Skeletal muscle cell (primary cell): ENCODE measurements around the gene TRIM33.
"Not testable (repeated sequence)": the region's sequence is repeated elsewhere in the genome, so short reads cannot be mapped to it uniquely, and the experiment has no call there.

ENCODE experiments used
- DNase-seq: peaks from one replicate; pipeline ENCODE4 v3.0.0-alpha.2; 2010; ENCODE audit warnings: low read depth
- H3K4me3 ChIP-seq: 2 replicates; pipeline ENCODE4 v1.5.1; 2011; ENCODE audit warnings: low read depth, mild to moderate bottlenecking, control low read depth, low read length, moderate library complexity

TRIM33 gene

DNA sequence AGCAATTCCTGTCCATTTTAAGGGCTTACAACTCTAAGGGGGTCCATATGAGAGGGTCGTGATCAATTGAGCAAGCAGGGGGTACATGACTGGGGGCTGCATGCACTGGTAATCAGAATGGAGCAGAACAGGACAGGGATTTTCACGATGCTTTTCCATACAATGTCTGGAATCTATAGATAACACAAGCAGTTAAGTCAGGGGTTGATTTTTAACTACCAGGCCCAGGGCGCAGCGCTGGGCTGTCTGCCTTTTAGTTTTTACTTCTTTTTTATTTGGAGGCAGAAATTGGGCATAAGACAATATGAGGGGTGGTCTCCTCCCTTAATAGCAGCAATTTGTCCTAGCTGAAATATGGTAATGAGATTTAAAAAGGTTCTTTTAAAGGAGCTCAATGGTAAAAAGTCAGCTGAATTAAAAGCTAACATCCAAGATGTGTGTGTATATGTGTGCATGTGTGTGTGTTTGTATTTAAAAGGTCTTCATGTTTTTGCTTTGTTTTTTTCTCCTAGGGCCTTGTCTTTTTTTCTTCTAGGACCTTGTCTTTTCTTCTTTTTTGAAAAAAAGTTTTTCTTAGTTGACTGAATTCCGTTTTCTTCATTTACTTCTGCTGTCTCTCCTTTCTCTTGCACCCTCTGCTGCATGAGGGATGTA is 141.6 kb downstream of the TRIM33 start:
- H3K4me3 ChIP-seq, DNase-seq: not testable (repeated sequence)

GRCh38 chr1:114368560-114369255 is 142.3 kb downstream of the TRIM33 start:
- DNase-seq, result no peak
- H3K4me3 ChIP-seq, result no peak overlapping the region

DNA sequence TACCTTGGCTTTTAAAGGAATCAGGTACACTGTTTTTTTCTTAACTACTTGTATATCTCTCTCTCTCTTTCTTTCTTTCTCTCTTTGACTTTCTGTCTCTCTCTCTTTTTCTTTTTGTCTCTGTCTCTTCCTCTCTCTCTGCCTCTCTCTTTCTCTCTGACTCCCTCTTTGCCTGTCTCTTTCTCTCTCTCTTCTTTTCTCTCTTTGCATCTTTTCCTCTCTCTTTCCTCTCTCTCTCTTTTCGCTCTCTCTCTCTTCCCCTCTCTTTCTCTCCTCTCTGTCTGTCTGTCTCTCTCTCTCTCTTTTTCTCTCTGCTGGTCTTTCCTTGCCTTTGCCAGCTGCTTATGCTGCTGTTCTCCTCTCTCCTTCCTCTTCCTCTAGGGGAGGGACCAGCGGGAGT is 143.2 kb downstream of the TRIM33 start:
- no peak for DNase-seq

DNA sequence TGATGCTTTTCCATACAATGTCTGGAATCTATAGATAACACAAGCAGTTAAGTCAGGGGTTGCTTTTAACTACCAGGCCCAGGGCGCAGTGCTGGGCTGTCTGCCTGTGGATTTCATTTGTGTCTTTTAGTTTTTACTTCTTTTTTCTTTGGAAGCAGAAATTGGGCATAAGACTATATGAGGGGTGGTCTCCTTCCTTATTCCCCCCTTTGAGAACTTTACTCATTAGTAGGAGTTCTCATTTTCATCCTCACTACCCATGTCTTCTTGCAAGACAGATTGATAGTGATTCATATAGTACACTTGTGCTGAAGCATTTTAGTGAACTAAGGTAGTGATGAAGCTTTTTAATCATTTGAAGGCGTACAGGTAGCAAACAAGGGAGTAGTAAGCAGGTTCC is 147.8 kb downstream of the TRIM33 start:
- not testable (repeated sequence) for H3K4me3 ChIP-seq, DNase-seq

More for the DNA sequence above, 143.2 kb downstream of the TRIM33 start:
- H3K4me3 ChIP-seq, result no peak overlapping the region

DNA sequence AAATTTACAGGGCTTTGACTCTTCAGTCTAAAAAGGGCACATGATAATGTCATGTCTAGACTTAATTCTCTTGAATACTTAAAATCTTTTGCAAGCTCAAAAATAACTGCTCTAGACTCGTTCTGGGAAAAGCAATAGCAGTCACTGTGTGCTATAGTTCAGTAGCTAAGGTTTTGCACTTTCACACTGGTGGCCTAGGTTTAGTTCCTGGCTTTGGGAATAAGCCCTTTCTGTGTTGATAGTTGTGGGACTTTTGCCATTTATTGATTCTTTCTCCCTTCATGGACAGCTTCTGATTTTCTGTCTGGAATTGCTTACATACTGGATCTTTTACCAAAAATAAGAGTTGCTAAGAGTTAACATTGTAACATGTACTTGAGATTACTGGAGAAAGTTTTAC is 151.2 kb downstream of the TRIM33 start:
- no peak for DNase-seq
- no peak overlapping the region for H3K4me3 ChIP-seq

DNA sequence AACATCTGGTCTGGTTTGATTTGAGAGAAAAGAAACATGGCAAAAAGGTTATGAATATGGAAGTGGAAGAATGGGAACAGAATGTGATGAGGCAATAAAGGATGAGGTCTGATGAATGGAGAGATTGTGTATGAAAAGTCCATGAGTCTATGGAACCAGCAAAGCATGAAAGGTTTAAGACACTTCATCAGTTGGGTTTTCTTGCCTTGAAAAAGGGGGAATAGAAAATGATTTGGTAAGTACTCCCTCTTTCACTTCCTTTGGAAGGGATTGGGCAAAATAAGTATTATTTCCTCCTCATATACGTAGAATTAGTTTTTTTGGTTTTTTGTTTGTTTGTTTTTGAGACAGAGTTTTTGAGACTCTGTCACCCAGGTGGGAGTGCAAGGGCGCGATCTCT is 155.8 kb downstream of the TRIM33 start:
- DNase-seq, result no peak
- no peak overlapping the region for H3K4me3 ChIP-seq

GRCh38 chr1:114353262-114353661 is 157.7 kb downstream of the TRIM33 start:
- no peak overlapping the region for H3K4me3 ChIP-seq
- DNase-seq, result peak; percentile 84

DNA sequence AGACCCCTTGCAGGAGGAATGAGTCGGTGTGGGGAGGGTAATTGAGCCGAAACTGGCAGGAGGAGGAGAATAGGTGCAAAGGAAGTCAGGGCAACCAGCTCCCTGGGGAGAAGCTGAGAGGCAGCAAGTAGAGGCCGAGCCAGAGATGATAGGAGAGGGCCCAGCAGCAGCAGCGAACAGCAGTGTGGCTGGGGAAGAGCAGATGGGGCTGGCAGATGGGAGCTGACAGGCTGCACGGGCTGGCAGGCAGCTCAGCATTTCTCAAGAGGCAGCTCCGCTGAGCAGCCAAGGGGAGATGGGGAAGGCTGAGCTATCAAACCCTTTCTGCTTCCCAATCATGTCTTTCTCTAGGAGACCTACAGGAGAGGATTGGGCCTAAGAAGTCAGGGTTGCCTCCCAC is 158.2 kb downstream of the TRIM33 start:
- H3K4me3 ChIP-seq, result no peak overlapping the region
- DNase-seq, result no peak

GRCh38 chr1:114350731-114351445 is 160.1 kb downstream of the TRIM33 start:
- DNase-seq, result no peak
- no peak overlapping the region for H3K4me3 ChIP-seq

DNA sequence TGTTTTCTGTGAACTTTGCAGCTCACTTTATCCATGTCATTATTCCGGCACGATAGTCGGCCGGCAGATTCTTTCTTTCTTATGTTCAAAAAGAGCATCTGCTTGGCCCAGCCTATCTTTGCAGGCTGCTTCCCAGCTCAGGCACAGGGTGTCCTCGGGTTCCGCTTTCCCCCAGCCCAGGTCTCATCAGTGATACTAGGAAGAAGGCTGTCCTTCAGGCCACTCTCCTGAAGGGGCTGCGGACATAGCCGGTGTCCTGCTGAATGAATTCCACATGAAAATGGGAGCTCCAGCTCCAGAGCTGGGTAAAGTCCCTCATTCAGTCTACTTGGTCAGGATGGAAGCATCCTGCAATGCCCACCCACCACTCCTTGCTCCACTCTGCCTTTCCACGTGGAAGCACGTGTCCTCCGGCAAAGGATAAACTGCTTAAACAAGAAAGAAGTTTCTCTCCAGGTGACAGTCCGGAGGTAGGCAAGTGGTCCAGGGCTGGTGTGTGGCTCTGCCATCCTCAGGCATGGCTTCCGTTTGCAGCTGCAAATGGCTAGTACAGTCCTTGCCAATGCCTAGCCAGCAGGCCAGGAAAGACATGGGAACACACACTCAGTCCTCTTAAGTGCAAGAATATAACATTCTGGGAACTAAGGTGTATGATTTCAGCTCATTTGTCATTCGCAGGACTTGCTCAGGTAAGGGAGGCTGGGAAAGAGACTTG is 161.0 kb downstream of the TRIM33 start:
- DNase-seq, result no peak
- H3K4me3 ChIP-seq, result no peak overlapping the region

DNA sequence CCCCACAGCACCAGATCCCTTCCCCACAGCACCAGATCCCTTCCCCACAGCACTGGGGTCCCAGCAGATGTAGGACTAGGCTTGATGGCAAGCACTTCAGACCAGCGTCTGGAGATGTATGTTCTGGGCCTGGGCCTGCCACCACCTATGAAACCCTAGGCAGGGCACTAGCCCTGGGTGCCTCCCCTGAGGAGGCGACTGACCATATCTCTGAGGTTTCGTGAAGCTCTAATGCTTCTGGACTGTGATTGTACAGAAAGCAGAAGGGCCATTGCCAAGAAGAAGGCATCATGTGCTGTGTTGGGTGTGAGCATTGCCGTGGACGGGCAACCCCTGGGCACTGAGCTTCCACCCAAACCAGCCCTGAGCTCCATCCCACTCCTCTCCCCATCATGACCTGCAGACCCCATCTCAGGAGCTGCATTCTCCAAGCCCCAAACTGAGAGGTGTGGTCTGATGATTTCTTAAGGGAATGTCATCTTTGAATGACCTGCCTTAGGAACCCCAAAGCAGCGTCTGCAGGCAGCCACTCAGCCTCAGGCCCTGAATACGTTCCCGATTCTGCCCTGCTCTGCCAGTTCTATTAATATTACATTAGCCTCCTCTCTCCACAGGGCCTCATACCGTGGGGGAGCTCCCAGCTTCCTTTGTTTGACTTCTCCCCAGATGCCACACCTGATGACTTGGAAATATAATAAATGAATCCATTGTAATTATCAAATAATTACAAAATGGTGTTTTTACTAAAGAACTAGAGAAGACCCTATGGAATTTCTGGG is 163.4 kb downstream of the TRIM33 start:
- H3K4me3 ChIP-seq, result no peak overlapping the region
- DNase-seq, result no peak

- peak; percentile 64 for DNase-seq
- H3K4me3 ChIP-seq, result peak overlapping the region; percentile 45
Measured at GRCh38 chr1:114346480-114347029, 164.4 kb downstream of the TRIM33 start.

GRCh38 chr1:114345930-114346479 is 165.0 kb downstream of the TRIM33 start:
- DNase-seq, result no peak

GRCh38 chr1:114344656-114345055 is 166.3 kb downstream of the TRIM33 start:
- no peak for DNase-seq
- H3K4me3 ChIP-seq, result no peak overlapping the region

More at GRCh38 chr1:114345930-114346479, 165.0 kb downstream of the TRIM33 start:
- H3K4me3 ChIP-seq, result peak overlapping the region; percentile 45
